ENCODE measurements around the gene INTS7. TPM values are rescaled to one million over a fixed set of nuclear protein-coding genes. Genes with fewer than 3 reads are reported as not detected.

Gene INTS7
- 10 to 100 TPM in 1 of 5 experiments, 1 to 10 TPM in 4; 7.3 to 33.5 (median 8.6) TPM for total RNA-seq
- 1 to 10 TPM; 8.3 to 9.9 TPM for polyA plus RNA-seq
- 9.6 reads per million, percentile 35 among the genes with 10 or more reads in this experiment for total RNA-seq

- CTCF ChIA-PET, result interaction anchor here (0.5 to 2.9 kb wide), 21 partner anchors 9 to 1608 kb away, joined by 3 to 25 read pairs (median 4); partner anchors contain the start of gene NEK2
- peak within 1 kb of the TSS; percentile 86 to 100 (median 98) for H3K4me3 Mint-ChIP-seq
These were observed at the start of gene INTS7, which contains the start of gene DTL for GRCh38 chr1:212035123-212035834. Gene INTS7 (minus strand): TSS chr1:212035557. CDS start chr1:212035437, 120 bp downstream. Gene DTL (plus strand): TSS chr1:212035748. CDS start chr1:212035891, 143 bp downstream.

GRCh38 chr1:212082765-212083406 lies 47.5 kb upstream of the INTS7 start:
- Histone ChIP-seq H3K4me3 (ENCODE audit: low read length) (no peak overlapping the region), H3K4me1 (ENCODE audit: control insufficient read depth in 2 of 2, insufficient read depth in 2 of 2, low read length in 2 of 2) (no peaks in the 10 kb centered on the region), H3K27me3 (ENCODE audit: control insufficient read depth in 2 of 2, insufficient read depth in 2 of 2, low read length in 2 of 2) (no peaks in the 10 kb centered on the region), H3K9me3 (ENCODE audit: control insufficient read depth in 2 of 3, low read length in 3 of 3) (no peaks in the 10 kb centered on the region), H3K27ac (ENCODE audit: low read depth, low read length) (no peak overlapping the region), H3K36me3 (ENCODE audit: control insufficient read depth in 2 of 3, insufficient read depth in 3 of 3, low read length in 3 of 3) (no peaks in the 10 kb centered on the region)
- no peak for DNase-seq
- ChIA-PET POLR2A (no interaction called here), CTCF (interaction anchor here (4.0 kb wide), 1 partner anchor 12 kb away, joined by 20 read pairs; no protein-coding TSS in a partner anchor)
- H3K9me3 Mint-ChIP-seq, result no peaks in the 10 kb centered on the region
- H3K27me3 Mint-ChIP-seq, result no peaks in the 10 kb centered on the region
- no peak for ATAC-seq
- peaks cover 0 to 2% (median 0%) of the 10 kb centered on the region in 7 donors for H3K4me1 Mint-ChIP-seq
- no peak overlapping the region for H3K4me3 Mint-ChIP-seq
- peaks cover 0 to 20% (median 0%) of the 10 kb centered on the region in 5 donors for H3K36me3 Mint-ChIP-seq
- intact Hi-C loops (cut with micrococcal nuclease), result no loop called here
- no peak overlapping the region for H3K27ac Mint-ChIP-seq

More at GRCh38 chr1:212035123-212035834, at the start of gene INTS7, which contains the start of gene DTL:
- no peaks in the 10 kb centered on the region for H3K36me3 ChIP-seq (ENCODE audit: control insufficient read depth in 2 of 3, insufficient read depth in 3 of 3, low read length in 3 of 3)
- H3K4me1 Mint-ChIP-seq, result peaks cover 18 to 68% (median 54%) of the 10 kb centered on the region in 7 donors
- peak within 1 kb of the TSS; percentile 99 for H3K4me3 ChIP-seq (ENCODE audit: low read length)
- H3K9me3 Mint-ChIP-seq, result peaks cover 0 to 5% (median 0%) of the 10 kb centered on the region in 11 donors
- H3K4me1 ChIP-seq (ENCODE audit: control insufficient read depth in 2 of 2, insufficient read depth in 2 of 2, low read length in 2 of 2), result peaks cover 20 to 23% of the 10 kb centered on the region in 2 donors
- H3K27me3 Mint-ChIP-seq, result peaks cover 0 to 5% (median 0%) of the 10 kb centered on the region in 5 donors
- no peaks in the 10 kb centered on the region for H3K9me3 ChIP-seq (ENCODE audit: control insufficient read depth in 2 of 3, low read length in 3 of 3)
- H3K27ac Mint-ChIP-seq, result peak within 1 kb of the TSS; percentile 95 to 99 (median 98)
- H3K27me3 ChIP-seq (ENCODE audit: control insufficient read depth in 2 of 2, insufficient read depth in 2 of 2, low read length in 2 of 2), result no peaks in the 10 kb centered on the region
- intact Hi-C loops (cut with micrococcal nuclease), result loop anchor here (1.0 to 10.0 kb wide), 22 partner anchors 23 to 1016 kb away; partner anchors contain the start of genes ANGEL2 (in 2 of the 2), LPGAT1 (in 2 of the 2), NEK2 (in 2 of the 2) and NENF (in 2 of the 2)
- POLR2A ChIA-PET, result interaction anchor here (0.9 to 3.1 kb wide), 5 partner anchors 8 to 398 kb away, joined by 3 to 29 read pairs (median 3); partner anchors contain the start of genes NENF and PPP2R5A
- DNase-seq (peak; percentile 94 to 99 (median 99)), ATAC-seq (peak; percentile 93)
- H3K36me3 Mint-ChIP-seq, result peaks cover 0 to 27% (median 13%) of the 10 kb centered on the region in 5 donors
- peak within 1 kb of the TSS; percentile 70 for H3K27ac ChIP-seq (ENCODE audit: low read depth, low read length)

- ChIA-PET POLR2A (no interaction called here), CTCF (interaction anchor here (4.0 kb wide), 1 partner anchor 8 kb away, joined by 20 read pairs; no protein-coding TSS in a partner anchor)
- Histone ChIP-seq H3K4me1 (ENCODE audit: control insufficient read depth in 2 of 2, insufficient read depth in 2 of 2, low read length in 2 of 2) (no peaks in the 10 kb centered on the region), H3K4me3 (ENCODE audit: low read length) (no peak overlapping the region), H3K27ac (ENCODE audit: low read depth, low read length) (no peak overlapping the region), H3K27me3 (ENCODE audit: control insufficient read depth in 2 of 2, insufficient read depth in 2 of 2, low read length in 2 of 2) (no peaks in the 10 kb centered on the region), H3K36me3 (ENCODE audit: control insufficient read depth in 2 of 3, insufficient read depth in 3 of 3, low read length in 3 of 3) (no peaks in the 10 kb centered on the region), H3K9me3 (ENCODE audit: control insufficient read depth in 2 of 3, low read length in 3 of 3) (no peaks in the 10 kb centered on the region)
- Mint-ChIP-seq H3K27me3 (no peaks in the 10 kb centered on the region), H3K4me1 (peaks cover 0 to 2% (median 0%) of the 10 kb centered on the region in 7 donors), H3K27ac (peak overlapping the region in 1 of 9 donors; percentile 4), H3K4me3 (no peak overlapping the region), H3K9me3 (peaks cover 0 to 2% (median 0%) of the 10 kb centered on the region in 11 donors), H3K36me3 (peaks cover 0 to 13% (median 0%) of the 10 kb centered on the region in 5 donors)
- ATAC-seq, result no peak
- intact Hi-C loops (cut with micrococcal nuclease), result no loop called here
- DNase-seq, result no peak
These were observed 43.5 kb upstream of the INTS7 start for GRCh38 chr1:212078826-212079225.

- ChIA-PET CTCF (interaction anchor here (1.4 kb wide), 1 partner anchor 379 kb away, joined by 4 read pairs; no protein-coding TSS in a partner anchor), POLR2A (interaction anchor here (0.6 to 0.9 kb wide), 2 partner anchors 209 to 214 kb away, joined by 3 read pairs; partner anchors contain the start of gene PPP2R5A)
- no peaks in the 10 kb centered on the region for H3K36me3 ChIP-seq (ENCODE audit: control insufficient read depth in 2 of 3, insufficient read depth in 3 of 3, low read length in 3 of 3)
- intact Hi-C loops (cut with micrococcal nuclease), result no loop called here
- DNase-seq (no peak), ATAC-seq (peak; percentile 29)
- no peak overlapping the region for H3K4me3 ChIP-seq (ENCODE audit: low read length)
- H3K27me3 ChIP-seq (ENCODE audit: control insufficient read depth in 2 of 2, insufficient read depth in 2 of 2, low read length in 2 of 2), result no peaks in the 10 kb centered on the region
- no peaks in the 10 kb centered on the region for H3K4me1 ChIP-seq (ENCODE audit: control insufficient read depth in 2 of 2, insufficient read depth in 2 of 2, low read length in 2 of 2)
- Mint-ChIP-seq H3K9me3 (peaks cover 0 to 2% (median 0%) of the 10 kb centered on the region in 11 donors), H3K27me3 (no peaks in the 10 kb centered on the region), H3K4me3 (no peak overlapping the region), H3K36me3 (peaks cover 0 to 13% (median 0%) of the 10 kb centered on the region in 5 donors), H3K27ac (no peak overlapping the region), H3K4me1 (peaks cover 0 to 2% (median 0%) of the 10 kb centered on the region in 7 donors)
- H3K9me3 ChIP-seq (ENCODE audit: control insufficient read depth in 2 of 3, low read length in 3 of 3), result no peaks in the 10 kb centered on the region
- no peak overlapping the region for H3K27ac ChIP-seq (ENCODE audit: low read depth, low read length)
These were observed 41.7 kb upstream of the INTS7 start for GRCh38 chr1:212077028-212077427.

GRCh38 chr1:212074856-212075255 lies 39.5 kb upstream of the INTS7 start:
- no peaks in the 10 kb centered on the region for H3K27me3 ChIP-seq (ENCODE audit: control insufficient read depth in 2 of 2, insufficient read depth in 2 of 2, low read length in 2 of 2)
- no peaks in the 10 kb centered on the region for H3K9me3 ChIP-seq (ENCODE audit: control insufficient read depth in 2 of 3, low read length in 3 of 3)
- Mint-ChIP-seq H3K36me3 (peaks cover 0 to 17% (median 0%) of the 10 kb centered on the region in 5 donors), H3K27ac (no peak overlapping the region), H3K9me3 (peaks cover 0 to 2% (median 0%) of the 10 kb centered on the region in 11 donors), H3K4me3 (no peak overlapping the region), H3K27me3 (no peaks in the 10 kb centered on the region), H3K4me1 (peaks cover 0 to 4% (median 0%) of the 10 kb centered on the region in 7 donors)
- CTCF ChIA-PET, result no interaction called here
- ATAC-seq (no peak), DNase-seq (no peak)
- no peak overlapping the region for H3K4me3 ChIP-seq (ENCODE audit: low read length)
- H3K27ac ChIP-seq (ENCODE audit: low read depth, low read length), result no peak overlapping the region
- intact Hi-C loops (cut with micrococcal nuclease), result no loop called here
- POLR2A ChIA-PET, result no interaction called here
- H3K4me1 ChIP-seq (ENCODE audit: control insufficient read depth in 2 of 2, insufficient read depth in 2 of 2, low read length in 2 of 2), result no peaks in the 10 kb centered on the region
- H3K36me3 ChIP-seq (ENCODE audit: control insufficient read depth in 2 of 3, insufficient read depth in 3 of 3, low read length in 3 of 3), result no peaks in the 10 kb centered on the region

- DNase-seq (no peak), ATAC-seq (no peak)
- Mint-ChIP-seq H3K27ac (no peak overlapping the region), H3K36me3 (peaks cover 0 to 15% (median 0%) of the 10 kb centered on the region in 5 donors), H3K4me1 (peaks cover 0 to 4% (median 0%) of the 10 kb centered on the region in 7 donors), H3K9me3 (peaks cover 0 to 2% (median 0%) of the 10 kb centered on the region in 11 donors), H3K4me3 (no peak overlapping the region), H3K27me3 (no peaks in the 10 kb centered on the region)
- Histone ChIP-seq H3K4me3 (ENCODE audit: low read length) (no peak overlapping the region), H3K27ac (ENCODE audit: low read depth, low read length) (no peak overlapping the region), H3K9me3 (ENCODE audit: control insufficient read depth in 2 of 3, low read length in 3 of 3) (no peaks in the 10 kb centered on the region), H3K27me3 (ENCODE audit: control insufficient read depth in 2 of 2, insufficient read depth in 2 of 2, low read length in 2 of 2) (no peaks in the 10 kb centered on the region), H3K4me1 (ENCODE audit: control insufficient read depth in 2 of 2, insufficient read depth in 2 of 2, low read length in 2 of 2) (no peaks in the 10 kb centered on the region), H3K36me3 (ENCODE audit: control insufficient read depth in 2 of 3, insufficient read depth in 3 of 3, low read length in 3 of 3) (no peaks in the 10 kb centered on the region)
- ChIA-PET CTCF (no interaction called here), POLR2A (no interaction called here)
- intact Hi-C loops (cut with micrococcal nuclease), result no loop called here
These were observed 39.0 kb upstream of the INTS7 start for GRCh38 chr1:212074313-212074712.

Measured in naive thymus-derived CD4-positive, alpha-beta T cell (primary cell).